Jurkat, Clone E6-1 (cell line): ENCODE results near the gene MS4A3.
A peak's percentile ranks its signal among the peaks of the same experiment; 100 is the strongest.
"Not testable (repeated sequence)": the region's sequence is repeated elsewhere in the genome, so short reads cannot be mapped to it uniquely, and the experiment has no call there.

ENCODE experiments used
- DNase-seq: peaks from one replicate; pipeline ENCODE4 v3.0.0-alpha.2; 2011; ENCODE audit warnings: low read depth, low spot score
- H3K4me3 ChIP-seq: 2 replicates; pipeline ENCODE4 v1.5.1; 2011; ENCODE audit warnings: mild to moderate bottlenecking, low read length, control low read depth, moderate library complexity

Gene MS4A3

GRCh38 chr11:60085909-60086308 lies 29.4 kb downstream of the MS4A3 start:
- no peak for DNase-seq
- H3K4me3 ChIP-seq, result no peak overlapping the region

- DNase-seq, result no peak
Measured at GRCh38 chr11:60087239-60087638, 30.8 kb downstream of the MS4A3 start.

GRCh38 chr11:60088364-60088763 lies 31.9 kb downstream of the MS4A3 start, which contains the start of gene MS4A2:
MS4A2 (plus strand) TSS chr11:60088664; CDS start chr11:60088766, 102 bp downstream.
- H3K4me3 ChIP-seq, result no peak within 1 kb of the TSS
- DNase-seq, result no peak

More at GRCh38 chr11:60087239-60087638, 30.8 kb downstream of the MS4A3 start:
- H3K4me3 ChIP-seq, result no peak overlapping the region

- DNase-seq, result no peak
- H3K4me3 ChIP-seq, result no peak overlapping the region
Measured at GRCh38 chr11:60095477-60096120, 39.1 kb downstream of the MS4A3 start.

GRCh38 chr11:60097189-60097588 lies 40.7 kb downstream of the MS4A3 start:
- no peak for DNase-seq
- H3K4me3 ChIP-seq, result no peak overlapping the region

- no peak for DNase-seq
- no peak overlapping the region for H3K4me3 ChIP-seq
Measured at GRCh38 chr11:60098508-60098907, 42.0 kb downstream of the MS4A3 start.

- H3K4me3 ChIP-seq, result no peak overlapping the region
- no peak for DNase-seq
Measured at GRCh38 chr11:60100516-60100915, 44.1 kb downstream of the MS4A3 start.

- not testable (repeated sequence) for DNase-seq, H3K4me3 ChIP-seq
Measured at GRCh38 chr11:60101368-60101767, 44.9 kb downstream of the MS4A3 start.

GRCh38 chr11:60104471-60105115 lies 48.1 kb downstream of the MS4A3 start:
- DNase-seq, H3K4me3 ChIP-seq: not testable (repeated sequence)

- H3K4me3 ChIP-seq, DNase-seq: not testable (repeated sequence)
Measured at GRCh38 chr11:60108631-60109030, 52.2 kb downstream of the MS4A3 start.

GRCh38 chr11:60111793-60112192 lies 55.3 kb downstream of the MS4A3 start:
- no peak overlapping the region for H3K4me3 ChIP-seq
- DNase-seq, result no peak

GRCh38 chr11:60116996-60117790 lies 60.7 kb downstream of the MS4A3 start:
- H3K4me3 ChIP-seq, result no peak overlapping the region
- DNase-seq, result no peak

GRCh38 chr11:60118338-60118737 lies 61.9 kb downstream of the MS4A3 start:
- DNase-seq, result peak; percentile 4

GRCh38 chr11:60119710-60120109 lies 63.2 kb downstream of the MS4A3 start:
- DNase-seq, result no peak
- H3K4me3 ChIP-seq, result no peak overlapping the region

More at GRCh38 chr11:60118338-60118737, 61.9 kb downstream of the MS4A3 start:
- no peak overlapping the region for H3K4me3 ChIP-seq
